ENCODE data around the gene MYLK.
"Not testable (repeated sequence)": the region's sequence is repeated elsewhere in the genome, so short reads cannot be mapped to it uniquely, and the experiment has no call there.

MYLK gene

DNA sequence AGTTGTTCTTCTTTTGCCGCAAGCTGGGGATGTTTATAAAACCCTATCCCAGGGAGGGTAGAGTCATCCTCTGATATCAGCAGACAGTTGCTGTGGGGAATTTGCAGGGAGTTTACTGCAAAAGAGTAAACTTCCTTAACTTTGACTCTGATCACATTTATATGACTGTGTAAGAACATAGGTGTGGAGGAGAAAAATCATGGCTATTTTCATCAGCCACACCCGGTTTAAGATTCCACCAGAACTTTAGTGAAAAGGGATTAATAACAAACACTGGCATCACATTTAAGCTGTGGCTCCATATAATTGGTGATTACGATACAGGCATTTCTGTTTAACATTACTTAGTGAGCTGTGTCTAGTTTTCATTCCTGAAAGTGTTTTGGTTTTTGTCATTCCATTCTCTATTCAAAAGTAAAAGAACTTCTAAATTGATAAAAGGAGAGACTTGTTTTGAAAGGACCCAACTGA is 143.1 kb downstream of the MYLK start:
- DNase-seq = no peak

DNA sequence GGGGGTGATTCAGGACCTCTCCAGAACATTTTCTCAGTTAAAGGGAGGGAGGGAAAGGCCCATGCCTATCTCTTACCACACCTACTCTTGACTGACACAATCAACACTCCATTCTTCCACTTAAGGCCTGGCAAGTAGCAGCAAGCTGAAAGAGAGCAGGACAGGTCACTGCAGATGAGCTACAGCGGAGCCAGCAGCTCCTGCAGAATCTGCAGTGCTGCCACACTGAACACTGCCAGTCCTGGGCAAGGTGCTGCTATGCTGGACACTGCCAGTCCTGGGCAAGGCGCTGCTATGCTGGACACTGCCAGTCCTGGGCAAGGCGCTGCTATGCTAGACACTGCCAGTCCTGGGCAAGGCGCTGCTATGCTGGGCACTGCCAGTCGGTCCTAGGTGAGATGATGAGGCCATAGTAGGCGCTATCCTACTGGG is 143.7 kb downstream of the MYLK start:
- no peak for DNase-seq

DNA sequence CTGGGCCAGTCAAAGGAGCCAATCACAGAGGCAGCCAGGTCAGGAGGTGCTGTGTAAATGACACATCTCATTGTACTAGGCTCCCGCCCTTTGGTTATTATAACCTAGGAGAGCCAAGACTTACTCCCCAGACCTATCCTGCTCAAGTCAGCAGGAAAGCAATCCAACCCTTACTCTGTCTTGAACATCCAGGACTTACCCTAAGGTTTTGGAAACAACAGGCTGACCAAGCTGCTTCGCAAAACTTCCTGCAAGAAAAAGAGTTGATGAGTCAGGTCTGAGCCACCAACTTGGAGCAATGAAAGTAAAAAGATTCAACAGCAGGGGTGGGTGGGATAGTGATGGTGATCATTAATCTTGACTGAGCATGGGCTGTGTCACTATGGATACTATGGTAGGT is 144.4 kb downstream of the MYLK start:
- no peak for DNase-seq

DNA sequence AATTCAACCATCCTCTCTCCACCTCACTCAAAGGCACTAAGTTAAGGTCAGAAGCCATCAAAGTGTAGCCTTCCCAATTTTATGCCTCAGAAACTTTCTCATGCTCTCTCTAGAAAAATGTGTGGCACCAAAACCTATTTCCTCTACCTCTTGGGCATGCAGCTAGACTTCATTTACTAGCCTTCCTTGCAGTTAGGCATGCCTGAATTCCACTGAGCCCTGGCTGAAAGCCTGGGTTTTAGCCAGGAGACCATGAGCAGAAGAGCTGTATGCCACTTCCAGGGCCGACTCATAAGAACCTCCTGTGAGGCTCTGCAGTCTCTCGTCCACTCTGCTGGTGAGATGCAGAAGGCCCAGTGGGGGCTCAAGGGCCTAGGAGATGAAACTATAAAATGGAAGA is 145.0 kb downstream of the MYLK start:
- DNase-seq = no peak

DNA sequence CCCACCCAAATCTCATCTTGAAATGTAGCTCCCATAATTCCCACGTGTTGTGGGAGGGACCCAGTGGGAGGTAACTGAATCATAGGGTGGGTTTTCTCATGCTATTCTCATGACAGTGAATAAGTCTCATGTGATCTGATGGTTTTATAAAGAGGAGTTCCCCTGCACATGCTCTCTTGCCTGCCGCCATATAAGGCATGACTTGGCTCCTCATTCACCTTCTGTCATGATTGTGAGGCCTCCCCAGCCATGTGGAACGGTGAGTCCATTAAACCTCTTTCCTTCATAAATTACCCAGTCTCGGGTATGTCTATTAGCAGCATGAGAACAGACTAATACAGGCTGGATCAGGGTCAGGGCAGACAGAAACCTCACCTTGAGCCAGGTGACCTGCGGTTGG is 145.6 kb downstream of the MYLK start:
- not testable (repeated sequence) for DNase-seq

DNA sequence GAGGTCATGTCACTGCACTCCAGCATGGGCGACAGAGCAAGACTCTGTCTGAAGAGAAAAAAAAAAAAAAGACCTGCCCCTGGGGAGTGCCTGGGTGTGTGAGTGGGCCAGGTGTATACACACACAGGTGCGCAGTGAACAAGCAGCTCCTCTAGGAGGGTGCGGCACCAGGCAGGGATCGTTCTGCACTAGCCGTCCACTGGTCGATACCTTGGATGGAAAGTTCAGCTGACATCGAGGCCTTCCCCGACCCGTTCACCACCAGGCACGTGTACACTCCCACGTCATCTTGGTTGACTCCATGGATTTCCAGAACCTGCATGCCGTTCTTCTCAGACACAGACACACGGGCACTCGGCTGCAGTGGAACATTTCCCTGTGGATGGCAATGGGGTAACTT is 147.0 kb downstream of the MYLK start:
- DNase-seq = no peak

DNA sequence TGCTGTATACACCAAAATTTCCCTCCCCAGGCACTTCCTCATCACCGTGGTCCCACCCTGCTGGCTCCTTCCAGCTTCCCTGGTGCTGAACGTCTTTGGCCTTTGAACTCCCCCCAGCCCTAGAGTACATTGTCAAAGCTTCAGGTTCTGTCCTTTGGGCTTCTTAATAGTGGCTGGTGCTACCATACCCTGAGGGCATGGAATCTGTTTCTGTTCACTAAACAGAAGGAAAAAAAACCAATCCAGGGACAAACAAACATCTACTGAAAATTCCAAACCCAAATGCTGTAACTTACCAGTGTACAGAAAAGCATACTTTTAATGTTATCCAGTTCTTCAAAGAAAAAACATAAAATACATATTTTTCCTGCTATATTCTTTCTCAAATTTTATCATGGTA is 148.7 kb downstream of the MYLK start:
- no peak for DNase-seq

DNA sequence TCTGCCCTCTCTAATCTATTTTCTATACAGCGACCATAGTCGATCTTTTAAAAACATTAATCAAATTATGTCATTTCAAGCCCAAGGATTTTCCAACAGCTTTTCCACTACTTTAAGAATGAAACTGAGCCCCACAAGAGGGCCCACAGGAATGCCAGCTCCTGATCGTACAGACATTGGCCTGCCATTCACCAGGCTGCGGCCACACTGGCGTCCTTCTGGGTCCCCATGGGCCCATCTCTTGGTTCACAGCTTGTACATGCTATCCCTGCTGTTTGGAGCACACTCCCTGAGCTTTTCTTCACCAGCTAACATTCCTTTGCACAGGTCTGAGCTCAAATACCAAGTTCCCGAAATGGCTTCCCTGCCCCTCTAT is 149.6 kb downstream of the MYLK start:
- DNase-seq = no peak

DNA sequence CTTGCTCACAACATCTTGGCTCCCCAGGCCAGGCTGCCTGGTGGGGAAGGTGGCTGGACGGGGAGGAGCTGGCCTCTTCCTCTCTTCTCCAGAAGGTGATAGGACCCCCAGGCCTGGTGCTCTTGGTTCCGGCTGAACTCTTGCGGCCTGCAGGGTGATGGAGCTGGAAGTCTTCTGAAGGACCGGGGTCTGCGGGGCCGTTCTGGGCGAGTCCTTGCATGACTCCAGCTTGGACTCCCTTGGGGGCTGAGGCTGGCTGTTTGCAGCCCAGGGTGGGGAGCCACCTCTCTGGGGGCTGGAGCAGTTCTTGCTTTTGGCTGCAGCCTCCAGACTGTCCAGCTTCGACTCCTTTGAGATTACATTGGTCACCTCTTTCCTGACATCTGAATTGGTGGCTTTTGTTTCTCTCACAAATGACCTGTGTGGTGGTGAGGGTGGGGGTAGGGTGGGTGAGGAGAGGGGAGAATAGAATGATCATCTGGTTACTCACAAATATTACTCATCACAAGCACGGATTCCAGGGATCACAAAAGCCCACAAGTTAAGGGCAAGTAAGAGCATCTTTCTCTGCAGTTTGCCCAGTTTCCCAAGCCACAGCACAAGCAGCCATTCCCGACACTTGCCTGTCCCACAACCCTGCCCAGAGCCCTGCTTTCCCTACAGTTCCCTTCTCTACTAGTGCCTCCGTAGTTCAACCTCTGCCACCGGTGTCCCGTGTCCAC is 150.2 kb downstream of the MYLK start:
- DNase-seq = no peak

DNA sequence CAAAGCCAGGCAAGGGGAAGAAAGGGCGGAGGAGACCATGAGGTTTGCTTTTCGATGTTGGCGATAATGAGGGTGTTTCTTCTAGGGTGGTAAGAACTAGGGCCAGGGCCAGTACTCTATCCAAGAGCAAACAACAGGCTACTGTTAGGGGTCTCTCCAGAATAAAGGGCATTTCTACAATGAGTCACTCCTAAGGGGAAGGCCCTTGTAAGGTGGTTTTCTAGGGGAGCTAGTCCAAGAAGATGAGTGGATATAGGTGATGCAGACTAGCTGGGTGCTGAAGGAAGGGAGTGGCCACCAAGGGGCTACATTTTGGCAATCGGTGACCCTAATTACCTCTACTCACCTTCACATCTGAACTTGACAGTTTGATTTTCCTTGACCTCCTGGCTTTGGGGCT is 150.8 kb downstream of the MYLK start:
- DNase-seq = no peak

DNA sequence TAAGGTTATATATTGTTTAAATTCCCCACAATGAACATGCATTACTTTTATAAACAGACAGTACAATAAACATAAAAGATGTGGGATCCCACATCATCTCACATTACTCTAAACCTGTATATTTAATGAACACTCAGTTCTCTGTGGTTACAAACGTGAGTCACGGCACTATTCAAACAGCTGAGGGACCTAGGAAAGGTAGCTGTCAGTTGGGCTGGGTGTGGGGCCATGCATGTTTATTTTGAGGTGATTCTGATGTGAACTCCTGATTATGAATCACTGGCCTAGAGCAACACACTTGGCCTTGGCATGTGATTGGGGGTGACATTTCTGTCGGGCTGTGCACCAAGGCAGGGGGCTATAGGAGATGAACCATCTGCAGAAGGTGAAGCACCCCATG is 151.7 kb downstream of the MYLK start:
- no peak for DNase-seq

DNA sequence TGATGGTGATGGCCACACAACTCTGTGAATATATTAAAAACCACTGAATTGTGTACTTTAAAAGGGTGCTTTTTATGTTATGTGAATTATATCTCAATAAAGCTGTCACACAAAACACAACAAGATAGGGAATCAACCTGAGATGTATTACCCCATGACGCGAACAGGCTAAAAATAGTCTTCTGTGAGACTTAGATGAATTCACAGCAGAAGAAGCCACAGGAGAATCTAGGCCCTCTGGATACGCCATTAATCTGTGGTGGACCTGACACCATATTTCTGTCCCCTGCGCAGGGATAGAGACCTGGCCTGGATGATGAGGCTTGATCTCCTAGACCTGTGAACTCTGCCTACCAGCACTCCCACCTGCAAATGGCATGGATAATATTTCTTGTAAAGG is 153.3 kb downstream of the MYLK start:
- DNase-seq = no peak

DNA sequence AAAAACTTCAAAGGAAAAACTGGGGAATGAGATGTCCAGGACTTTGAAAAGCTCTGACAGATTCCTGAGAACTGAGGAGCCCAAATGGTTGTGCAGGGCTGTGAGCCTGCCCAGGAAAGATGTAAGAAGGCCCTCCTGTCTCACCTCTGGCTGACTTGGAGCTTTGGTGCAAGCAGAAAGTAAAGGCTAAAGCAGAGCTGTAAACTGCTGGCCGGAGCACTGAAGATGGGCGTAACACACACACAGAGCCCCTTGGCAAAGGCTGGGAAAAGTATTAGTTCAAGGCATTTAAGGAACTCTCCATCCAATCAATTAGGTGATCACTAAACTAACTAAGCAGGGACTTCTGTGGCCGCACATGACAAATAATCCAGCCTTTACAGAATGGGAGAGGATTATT is 155.1 kb downstream of the MYLK start:
- DNase-seq = no peak

DNA sequence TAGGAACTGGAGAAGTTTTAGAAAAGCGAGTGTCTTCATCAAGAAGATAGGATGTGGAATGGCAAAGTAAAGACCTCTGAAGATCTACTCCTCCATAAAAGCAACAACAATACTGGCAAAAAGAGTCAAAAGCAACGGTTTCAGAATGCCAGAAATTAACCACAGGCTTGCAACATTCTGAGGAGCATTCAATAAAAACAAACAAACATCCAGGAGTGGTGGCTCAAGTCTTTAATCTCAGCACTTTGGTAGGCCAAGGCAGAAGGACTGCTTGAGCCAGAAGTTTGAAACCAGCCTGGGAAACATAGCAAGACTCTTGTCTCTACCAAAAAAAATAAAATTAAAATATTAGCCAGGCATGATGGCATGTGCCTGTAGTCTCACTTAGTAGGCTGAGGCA is 156.1 kb downstream of the MYLK start:
- DNase-seq = no peak

DNA sequence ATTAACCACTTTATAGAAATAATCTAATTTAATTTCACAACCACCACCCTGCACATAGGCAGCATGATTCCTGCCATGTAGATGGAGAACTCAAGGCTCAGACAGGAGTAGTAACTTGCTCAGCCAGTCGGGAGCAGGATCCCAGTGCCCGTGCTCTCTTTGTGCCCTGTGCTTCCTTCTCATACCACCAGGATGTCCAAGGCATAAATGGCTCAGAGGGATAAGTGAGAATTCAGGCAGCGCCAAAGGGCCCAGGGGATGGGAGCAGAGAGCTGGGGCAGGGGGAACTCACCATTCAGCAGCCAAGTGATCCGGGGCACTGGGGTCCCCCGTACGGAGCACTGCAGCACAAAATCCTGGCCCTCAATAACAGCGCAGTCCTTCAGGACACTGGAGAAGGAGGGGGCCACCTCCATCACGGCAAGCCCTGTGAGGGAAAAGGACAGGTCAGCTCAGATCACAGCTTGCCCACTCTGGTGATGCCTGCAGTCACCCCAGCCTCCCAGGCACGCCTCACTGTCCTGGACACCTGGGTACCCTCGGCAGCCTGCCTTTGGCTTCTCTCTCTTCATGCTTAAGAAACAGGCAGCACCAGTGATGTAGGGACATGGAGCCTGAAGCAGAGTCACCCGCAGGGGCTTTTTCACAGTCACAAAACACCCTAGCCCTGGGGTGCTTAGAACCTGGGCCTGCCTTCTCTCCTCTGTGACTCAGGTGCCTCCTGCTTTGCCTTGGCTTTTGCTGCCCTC is 158.3 kb downstream of the MYLK start:
- DNase-seq = no peak

DNA sequence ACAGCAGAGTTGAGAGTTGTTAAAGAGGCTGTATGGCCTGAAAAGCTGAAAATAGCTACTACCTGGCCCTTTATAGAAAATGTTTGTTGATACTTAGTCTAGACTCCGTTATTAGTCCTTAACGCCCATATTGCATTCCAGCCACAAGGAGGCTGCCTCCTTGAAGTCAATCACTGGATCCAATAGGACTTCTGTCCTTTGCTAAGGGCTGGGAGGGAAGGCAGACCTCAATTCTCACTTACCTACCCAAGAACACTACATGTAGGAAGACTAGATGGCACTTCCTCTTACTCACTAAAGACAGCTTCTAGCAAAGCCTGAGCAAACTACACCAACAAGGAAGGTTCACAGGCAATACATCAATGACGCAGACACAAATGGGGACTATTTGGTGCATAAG is 159.8 kb downstream of the MYLK start:
- DNase-seq = no peak

DNA sequence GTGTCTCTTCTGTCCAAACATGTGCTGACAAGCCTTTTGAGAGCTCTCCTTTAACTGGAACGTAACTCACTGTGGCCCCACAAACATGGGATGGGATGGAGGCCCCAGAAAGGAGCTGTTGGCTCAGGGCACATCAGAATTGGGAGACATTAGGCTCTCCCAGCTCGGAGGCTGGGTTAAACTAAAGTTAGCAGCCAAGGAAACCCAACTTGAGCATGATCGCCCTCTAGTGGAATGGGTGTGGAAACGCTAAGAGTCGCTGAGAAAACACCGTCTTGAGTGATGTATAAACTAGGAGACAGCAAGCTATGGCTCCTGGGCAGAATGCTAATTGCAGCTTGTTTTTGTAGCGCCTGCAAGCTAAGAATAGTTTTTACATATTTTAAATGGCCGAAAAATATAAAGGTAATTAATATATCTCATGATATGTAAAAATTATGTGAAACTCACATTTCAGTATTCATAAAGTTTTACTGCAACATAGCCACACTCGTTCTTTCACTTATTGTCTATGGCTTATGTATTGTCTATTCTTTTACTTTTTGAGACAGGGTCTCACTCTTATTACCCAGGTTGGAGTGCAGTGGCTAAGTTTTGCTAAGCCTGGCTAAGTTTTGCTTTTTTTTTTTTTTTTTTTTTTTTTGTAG is 160.5 kb downstream of the MYLK start:
- DNase-seq = peak; percentile 8

DNA sequence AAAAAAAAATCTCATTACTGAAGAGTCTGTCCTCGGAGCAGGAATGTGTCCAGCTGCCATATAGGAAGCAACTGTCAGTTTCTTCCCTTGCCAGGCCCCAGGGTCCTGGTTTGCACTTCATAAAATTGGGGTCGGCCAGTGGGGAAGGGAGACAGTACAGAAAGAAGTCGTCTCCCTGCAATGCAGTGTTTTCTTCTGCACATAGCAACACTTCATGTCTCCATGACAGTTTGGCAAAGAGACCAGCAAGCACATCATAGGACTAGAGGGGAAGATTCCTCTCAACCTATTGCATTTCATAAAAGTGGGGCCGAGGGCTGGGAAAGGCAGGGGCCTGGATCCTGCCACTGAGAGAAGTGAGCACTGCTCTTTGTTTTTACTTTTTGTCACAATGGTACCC is 161.1 kb downstream of the MYLK start:
- DNase-seq = no peak

DNA sequence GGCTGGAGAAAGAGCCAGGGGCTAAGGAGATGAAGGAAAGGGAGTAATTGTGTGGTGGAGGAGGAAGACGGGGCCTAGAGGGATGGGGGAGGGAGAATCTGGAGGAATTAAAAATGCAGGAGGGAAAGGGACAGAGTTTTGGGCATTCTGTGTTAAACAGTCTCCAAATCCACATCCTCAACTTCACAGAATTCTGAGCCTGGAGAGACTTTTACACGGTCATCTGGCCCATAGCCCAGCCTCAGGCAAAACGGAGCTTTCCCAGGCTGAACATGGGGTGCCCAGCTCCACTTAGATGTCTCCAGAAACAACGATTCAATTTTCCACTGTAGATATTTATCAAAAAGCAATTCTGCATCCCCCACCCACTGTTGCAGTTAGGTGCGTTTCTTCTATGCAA is 161.7 kb downstream of the MYLK start:
- DNase-seq = no peak

DNA sequence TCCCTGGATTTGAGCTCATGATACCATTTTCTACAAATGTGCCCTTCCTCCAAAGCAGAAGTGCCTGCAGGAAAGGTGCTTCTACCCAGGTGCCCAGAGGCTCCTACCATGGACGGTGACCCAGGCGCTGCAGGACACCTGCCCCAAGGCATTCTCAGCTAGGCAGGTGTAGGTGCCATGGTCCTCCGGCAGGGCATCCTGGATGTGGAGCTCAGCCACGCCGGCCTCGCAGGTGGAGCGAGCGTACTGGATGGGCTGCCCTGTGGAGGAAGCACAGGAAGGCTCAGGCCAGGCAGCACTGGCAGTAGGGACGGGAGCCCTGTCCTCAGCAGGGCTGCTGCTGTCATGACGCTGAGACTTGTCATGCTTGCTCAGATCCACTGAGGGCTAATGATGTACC is 162.1 kb downstream of the MYLK start:
- DNase-seq = no peak

DNA sequence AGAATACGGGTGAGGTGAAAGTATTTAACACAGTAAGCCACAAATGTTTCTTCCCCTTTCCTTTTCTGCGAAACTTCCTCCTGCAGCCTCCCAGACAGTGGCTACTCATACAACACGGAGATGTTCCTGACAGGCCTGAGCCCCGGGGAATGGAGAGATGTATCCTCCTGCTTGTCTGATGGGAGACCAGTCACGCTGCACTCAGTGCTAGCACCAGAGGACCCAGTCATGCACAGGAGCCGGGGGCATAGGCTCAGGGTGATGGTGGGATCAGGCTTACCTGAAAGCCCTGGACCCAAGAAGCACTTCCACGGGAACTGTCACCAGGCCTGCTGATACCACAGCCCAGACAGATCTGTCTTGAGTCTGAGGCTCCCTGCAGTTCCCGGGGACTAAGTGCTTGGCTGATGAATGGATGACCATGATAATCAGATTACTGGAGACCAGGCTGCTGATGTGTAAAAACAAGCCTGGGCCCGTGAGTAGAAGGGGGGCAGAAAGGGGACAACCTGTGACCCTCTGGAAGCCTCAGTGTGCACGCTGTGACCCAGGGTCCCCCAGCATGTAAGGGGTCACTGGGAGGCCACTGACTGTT is 162.9 kb downstream of the MYLK start:
- DNase-seq = not testable (repeated sequence)

DNA sequence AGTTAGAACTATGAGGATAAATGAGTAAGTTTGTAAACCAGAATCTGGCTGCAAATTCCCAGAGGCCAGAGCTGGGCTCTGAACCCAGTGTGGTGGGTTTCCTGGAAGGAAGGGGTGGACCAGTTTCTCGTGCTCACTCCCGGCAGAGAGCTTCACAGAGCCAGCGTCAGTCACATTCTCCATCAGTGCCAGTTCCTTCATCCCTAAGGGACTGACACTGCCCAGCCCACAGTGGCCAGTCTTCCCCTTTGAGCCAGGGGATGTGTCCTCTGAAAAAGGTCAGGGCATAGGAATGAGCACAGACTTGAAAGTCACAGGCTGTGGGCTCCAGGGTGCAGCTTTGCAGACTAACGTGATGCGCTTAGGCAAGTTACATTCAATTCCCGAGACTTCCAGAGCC is 163.5 kb downstream of the MYLK start:
- DNase-seq = no peak

DNA sequence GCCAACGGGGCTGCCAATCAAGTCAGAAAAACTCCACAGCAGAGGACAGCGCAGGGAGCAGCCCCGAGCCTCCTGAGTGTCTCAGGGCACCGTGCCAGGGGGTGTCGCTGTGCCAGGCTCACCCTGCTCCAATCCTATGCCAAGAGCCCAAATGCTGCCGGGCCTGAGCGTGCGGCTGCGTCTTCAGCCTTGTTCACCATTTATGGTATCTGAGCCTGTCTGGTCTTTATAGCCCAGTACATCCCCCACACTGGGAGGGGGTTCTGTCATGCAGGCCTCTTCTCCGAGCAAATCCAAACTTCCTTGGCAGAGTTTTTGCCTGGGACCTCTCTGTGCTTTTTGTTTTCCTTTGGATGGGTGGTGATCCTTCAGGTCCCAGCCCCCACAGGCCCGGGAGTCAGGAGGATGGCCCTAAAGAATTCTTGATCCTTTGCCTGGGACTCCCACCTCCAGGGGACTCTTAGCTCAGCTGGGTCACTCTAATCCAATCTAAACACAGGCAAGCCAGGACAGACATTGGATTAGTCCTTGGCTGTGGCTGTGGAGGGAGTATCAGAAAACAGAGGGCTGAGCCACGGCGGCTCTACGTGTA is 164.2 kb downstream of the MYLK start:
- no peak for DNase-seq

All from NCI-H1417 treated with DMSO at 0.1 percent for 48 hours (cell line).